H1 (cell line): ENCODE data around the gene RIPOR1. TPM values are rescaled to one million over a fixed set of nuclear protein-coding genes. Genes with fewer than 3 reads are reported as not detected.

ENCODE experiments used
- CREB1 ChIP-seq: IDR thresholded peaks from 2 replicates; pipeline ENCODE4 v1.6.1; 2012; ENCODE audit warnings: inconsistent platforms
- JUN ChIP-seq: IDR thresholded peaks from 2 replicates; pipeline ENCODE4 v1.6.1; 2011; ENCODE audit warnings: low read depth, mild to moderate bottlenecking, improper control_type of control experiment, low read length
- TAF1 ChIP-seq: IDR thresholded peaks from 2 replicates; pipeline ENCODE4 v1.6.1; 2011; ENCODE audit warnings: mild to moderate bottlenecking, low read depth, low read length
- polyA plus RNA-seq, 7 experiments: library from polyadenylated mRNA; depleted of rRNA in 3 of 7; stranded (reverse) in 5 of 7; unstranded in 2 of 7; fragments of >200 nt in 5 of 7; fragments of 200-250 nt in 2 of 7; gene quantifications; 1 replicate in 5 of 7; 2 replicates in 1 of 7; 4 replicates in 1 of 7; pipeline versions ENCODE4 v1.2.1 to v1.2.3, GENCODE V29; 2011 to 2013; ENCODE audit warnings: missing spikeins in 2 of 7, mixed read lengths in 2 of 7
- total RNA-seq: library from RNA; stranded (reverse); fragmentation: NEBNext Ultra II Directional; extraction: Animal tissue kit (Norgen Biotek cat#: 25700); gene quantifications from 2 replicates; pipeline ENCODE4 v1.2.1, GENCODE V29; 2021
- TF ChIP-seq, protein P1 (sequence below): fragments of 300-600 bp; sonication (generic); IDR thresholded peaks from 2 replicates; pipeline ENCODE4 v1.7.1; 2012; ENCODE audit warnings: low read length, moderate library complexity, mild to moderate bottlenecking, inconsistent platforms; ENCODE audit not compliant: insufficient replicate concordance

Gene RIPOR1
- total and polyA plus RNA-seq, 2 of the 8 experiments (the other 6 are each of a cell fraction or from before 2014, with no cell fraction given) = 2.7 to 10.1 TPM

DNA sequence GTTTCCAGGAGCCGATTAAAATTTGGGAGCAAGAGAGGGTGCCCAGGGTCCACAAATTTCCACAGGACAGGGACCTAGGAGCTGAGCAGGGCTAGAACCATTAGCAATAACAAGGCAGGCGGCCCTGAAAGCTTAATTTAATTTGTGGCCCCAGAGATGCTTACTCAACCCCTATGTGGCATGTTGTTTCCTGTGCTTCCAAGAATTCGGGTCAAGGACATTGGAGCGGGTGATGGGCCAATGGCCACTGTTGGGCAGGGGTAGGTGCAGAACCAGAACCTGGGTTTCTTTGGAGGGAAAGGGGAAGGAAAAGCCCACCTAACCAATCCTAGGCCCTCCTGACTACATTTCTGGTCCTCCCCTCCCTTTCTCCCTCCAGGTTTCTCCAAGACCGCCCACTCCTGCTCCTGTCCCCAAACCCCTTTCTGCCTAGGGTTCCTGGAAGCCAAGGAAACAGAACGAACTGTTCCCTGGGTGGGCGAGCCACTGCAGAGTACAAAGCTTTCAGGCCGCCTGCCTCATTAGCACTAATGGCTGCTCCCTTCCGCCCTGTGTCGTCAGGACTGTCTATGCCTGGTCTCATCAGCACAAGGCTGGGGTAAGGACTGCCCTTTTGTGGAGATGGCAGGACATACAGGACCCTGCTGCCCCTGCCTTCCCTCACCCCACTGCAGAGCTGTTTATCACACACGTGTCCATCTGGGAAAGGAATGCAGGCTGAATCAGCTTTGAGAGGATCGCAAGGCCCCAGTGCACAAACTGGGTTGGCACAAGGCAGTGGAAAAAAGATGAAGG is 44.7 kb upstream of the RIPOR1 start (continued):
- TF ChIP-seq, protein P1, sequence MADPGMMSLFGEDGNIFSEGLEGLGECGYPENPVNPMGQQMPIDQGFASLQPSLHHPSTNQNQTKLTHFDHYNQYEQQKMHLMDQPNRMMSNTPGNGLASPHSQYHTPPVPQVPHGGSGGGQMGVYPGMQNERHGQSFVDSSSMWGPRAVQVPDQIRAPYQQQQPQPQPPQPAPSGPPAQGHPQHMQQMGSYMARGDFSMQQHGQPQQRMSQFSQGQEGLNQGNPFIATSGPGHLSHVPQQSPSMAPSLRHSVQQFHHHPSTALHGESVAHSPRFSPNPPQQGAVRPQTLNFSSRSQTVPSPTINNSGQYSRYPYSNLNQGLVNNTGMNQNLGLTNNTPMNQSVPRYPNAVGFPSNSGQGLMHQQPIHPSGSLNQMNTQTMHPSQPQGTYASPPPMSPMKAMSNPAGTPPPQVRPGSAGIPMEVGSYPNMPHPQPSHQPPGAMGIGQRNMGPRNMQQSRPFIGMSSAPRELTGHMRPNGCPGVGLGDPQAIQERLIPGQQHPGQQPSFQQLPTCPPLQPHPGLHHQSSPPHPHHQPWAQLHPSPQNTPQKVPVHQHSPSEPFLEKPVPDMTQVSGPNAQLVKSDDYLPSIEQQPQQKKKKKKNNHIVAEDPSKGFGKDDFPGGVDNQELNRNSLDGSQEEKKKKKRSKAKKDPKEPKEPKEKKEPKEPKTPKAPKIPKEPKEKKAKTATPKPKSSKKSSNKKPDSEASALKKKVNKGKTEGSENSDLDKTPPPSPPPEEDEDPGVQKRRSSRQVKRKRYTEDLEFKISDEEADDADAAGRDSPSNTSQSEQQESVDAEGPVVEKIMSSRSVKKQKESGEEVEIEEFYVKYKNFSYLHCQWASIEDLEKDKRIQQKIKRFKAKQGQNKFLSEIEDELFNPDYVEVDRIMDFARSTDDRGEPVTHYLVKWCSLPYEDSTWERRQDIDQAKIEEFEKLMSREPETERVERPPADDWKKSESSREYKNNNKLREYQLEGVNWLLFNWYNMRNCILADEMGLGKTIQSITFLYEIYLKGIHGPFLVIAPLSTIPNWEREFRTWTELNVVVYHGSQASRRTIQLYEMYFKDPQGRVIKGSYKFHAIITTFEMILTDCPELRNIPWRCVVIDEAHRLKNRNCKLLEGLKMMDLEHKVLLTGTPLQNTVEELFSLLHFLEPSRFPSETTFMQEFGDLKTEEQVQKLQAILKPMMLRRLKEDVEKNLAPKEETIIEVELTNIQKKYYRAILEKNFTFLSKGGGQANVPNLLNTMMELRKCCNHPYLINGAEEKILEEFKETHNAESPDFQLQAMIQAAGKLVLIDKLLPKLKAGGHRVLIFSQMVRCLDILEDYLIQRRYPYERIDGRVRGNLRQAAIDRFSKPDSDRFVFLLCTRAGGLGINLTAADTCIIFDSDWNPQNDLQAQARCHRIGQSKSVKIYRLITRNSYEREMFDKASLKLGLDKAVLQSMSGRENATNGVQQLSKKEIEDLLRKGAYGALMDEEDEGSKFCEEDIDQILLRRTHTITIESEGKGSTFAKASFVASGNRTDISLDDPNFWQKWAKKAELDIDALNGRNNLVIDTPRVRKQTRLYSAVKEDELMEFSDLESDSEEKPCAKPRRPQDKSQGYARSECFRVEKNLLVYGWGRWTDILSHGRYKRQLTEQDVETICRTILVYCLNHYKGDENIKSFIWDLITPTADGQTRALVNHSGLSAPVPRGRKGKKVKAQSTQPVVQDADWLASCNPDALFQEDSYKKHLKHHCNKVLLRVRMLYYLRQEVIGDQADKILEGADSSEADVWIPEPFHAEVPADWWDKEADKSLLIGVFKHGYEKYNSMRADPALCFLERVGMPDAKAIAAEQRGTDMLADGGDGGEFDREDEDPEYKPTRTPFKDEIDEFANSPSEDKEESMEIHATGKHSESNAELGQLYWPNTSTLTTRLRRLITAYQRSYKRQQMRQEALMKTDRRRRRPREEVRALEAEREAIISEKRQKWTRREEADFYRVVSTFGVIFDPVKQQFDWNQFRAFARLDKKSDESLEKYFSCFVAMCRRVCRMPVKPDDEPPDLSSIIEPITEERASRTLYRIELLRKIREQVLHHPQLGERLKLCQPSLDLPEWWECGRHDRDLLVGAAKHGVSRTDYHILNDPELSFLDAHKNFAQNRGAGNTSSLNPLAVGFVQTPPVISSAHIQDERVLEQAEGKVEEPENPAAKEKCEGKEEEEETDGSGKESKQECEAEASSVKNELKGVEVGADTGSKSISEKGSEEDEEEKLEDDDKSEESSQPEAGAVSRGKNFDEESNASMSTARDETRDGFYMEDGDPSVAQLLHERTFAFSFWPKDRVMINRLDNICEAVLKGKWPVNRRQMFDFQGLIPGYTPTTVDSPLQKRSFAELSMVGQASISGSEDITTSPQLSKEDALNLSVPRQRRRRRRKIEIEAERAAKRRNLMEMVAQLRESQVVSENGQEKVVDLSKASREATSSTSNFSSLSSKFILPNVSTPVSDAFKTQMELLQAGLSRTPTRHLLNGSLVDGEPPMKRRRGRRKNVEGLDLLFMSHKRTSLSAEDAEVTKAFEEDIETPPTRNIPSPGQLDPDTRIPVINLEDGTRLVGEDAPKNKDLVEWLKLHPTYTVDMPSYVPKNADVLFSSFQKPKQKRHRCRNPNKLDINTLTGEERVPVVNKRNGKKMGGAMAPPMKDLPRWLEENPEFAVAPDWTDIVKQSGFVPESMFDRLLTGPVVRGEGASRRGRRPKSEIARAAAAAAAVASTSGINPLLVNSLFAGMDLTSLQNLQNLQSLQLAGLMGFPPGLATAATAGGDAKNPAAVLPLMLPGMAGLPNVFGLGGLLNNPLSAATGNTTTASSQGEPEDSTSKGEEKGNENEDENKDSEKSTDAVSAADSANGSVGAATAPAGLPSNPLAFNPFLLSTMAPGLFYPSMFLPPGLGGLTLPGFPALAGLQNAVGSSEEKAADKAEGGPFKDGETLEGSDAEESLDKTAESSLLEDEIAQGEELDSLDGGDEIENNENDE = no peak
- TF ChIP-seq TAF1 = no peak
- TF ChIP-seq CREB1 = no peak
- TF ChIP-seq JUN = no peak
